Lower leg skin (tissue), 3 donors: ENCODE data around the gene TP73.

Source experiments
- POLR2A ChIP-seq, 2 donors: fragments of 450-650 bp; IDR thresholded peaks; one replicate each; pipeline ENCODE4 v1.6.1; 2016 to 2017; ENCODE audit warnings: antibody characterized with exemption in 2 of 2, mild to moderate bottlenecking in 1 of 2, moderate library complexity in 1 of 2
- TF ChIP-seq, protein P1 (sequence below), 3 donors: fragments of 450-650 bp; IDR thresholded peaks; one replicate each; pipeline ENCODE4 v1.5.1; 2016; ENCODE audit warnings: antibody characterized with exemption in 3 of 3, mild to moderate bottlenecking in 3 of 3, moderate library complexity in 2 of 3

DNA sequence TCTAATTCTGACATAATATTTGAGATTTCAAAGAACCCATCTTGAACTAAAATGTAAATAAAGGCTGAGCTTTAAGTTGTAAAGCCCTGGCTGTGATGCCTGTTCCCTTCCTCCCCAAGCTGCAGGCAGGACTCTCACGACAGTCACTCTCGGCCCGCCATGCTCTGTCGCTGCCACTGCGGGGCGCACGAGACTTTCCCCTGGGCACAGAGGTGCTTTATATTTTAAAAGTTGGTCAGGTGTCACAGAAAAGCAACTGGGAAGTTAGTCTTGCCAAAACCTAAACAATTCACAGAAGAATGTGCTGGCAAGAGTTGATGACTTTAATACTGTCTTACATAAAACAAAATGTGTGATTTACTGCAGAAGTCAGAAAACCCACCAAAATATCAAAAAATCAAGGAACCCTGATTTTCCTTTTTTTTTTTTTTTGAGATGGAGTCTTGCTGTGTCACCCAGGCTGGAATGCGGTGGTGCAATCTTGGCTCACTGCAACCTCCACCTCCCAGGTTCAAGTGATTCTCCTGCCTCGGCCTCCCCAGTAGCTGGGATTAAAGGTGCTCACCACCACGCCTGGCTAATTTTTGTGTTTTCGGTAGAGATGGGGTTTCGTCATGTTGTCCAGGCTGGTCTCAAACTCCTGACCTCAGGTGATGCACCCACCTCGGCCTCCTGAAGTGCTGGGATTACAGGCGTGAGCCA lies 133.3 kb downstream of the TP73 start:
- TF ChIP-seq POLR2A (IDR thresholded peaks at IDR 0.05), result no peak
- TF ChIP-seq, protein P1, sequence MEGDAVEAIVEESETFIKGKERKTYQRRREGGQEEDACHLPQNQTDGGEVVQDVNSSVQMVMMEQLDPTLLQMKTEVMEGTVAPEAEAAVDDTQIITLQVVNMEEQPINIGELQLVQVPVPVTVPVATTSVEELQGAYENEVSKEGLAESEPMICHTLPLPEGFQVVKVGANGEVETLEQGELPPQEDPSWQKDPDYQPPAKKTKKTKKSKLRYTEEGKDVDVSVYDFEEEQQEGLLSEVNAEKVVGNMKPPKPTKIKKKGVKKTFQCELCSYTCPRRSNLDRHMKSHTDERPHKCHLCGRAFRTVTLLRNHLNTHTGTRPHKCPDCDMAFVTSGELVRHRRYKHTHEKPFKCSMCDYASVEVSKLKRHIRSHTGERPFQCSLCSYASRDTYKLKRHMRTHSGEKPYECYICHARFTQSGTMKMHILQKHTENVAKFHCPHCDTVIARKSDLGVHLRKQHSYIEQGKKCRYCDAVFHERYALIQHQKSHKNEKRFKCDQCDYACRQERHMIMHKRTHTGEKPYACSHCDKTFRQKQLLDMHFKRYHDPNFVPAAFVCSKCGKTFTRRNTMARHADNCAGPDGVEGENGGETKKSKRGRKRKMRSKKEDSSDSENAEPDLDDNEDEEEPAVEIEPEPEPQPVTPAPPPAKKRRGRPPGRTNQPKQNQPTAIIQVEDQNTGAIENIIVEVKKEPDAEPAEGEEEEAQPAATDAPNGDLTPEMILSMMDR (IDR thresholded peaks at IDR 0.05), result no peak
